Measurements from ENCODE around the gene TARBP2.
A peak's percentile ranks its signal among the peaks of the same experiment; 100 is the strongest.

Gene TARBP2

DNA sequence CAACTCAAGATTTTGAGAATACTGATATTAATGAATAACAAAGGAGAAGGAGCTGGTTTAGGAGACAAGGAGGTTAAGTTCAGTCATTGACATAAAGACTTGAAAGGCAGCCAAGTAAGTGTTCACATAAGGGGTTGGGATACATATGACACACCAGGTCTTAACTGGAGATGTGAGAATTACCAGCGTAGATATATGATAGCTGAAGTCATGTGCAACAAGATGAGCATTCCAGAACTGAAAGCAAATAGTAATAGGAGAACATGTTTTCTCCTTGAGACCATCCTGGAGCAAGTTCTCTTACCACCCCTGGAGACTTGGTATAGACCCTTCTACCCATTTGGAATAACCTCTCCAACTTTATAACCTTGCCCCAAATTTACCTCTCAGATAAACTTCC, 49.5 kb downstream of the TARBP2 start:
- DNase-seq = no peak

DNA sequence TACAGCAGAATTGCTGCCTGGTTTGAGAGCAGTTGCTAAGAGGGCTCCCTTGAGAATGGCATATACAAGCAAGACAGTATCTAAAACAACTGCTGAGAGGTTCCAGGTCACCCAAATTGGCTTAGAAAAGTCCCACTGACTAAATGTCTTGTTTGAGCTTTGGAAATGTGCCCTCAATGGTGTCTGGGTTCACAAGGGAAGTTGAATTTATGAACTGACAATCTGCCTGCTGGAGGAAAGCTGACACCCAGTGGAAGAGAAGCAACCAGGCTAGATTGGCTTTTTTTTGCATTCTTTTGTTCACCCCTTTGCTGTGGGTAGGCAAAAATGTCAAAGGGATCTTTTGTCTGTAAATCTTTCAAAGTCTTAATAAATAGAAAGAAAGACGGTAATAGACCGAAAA, 50.8 kb downstream of the TARBP2 start:
- DNase-seq = peak in 2 of 56 donors; percentile 1 to 6

DNA sequence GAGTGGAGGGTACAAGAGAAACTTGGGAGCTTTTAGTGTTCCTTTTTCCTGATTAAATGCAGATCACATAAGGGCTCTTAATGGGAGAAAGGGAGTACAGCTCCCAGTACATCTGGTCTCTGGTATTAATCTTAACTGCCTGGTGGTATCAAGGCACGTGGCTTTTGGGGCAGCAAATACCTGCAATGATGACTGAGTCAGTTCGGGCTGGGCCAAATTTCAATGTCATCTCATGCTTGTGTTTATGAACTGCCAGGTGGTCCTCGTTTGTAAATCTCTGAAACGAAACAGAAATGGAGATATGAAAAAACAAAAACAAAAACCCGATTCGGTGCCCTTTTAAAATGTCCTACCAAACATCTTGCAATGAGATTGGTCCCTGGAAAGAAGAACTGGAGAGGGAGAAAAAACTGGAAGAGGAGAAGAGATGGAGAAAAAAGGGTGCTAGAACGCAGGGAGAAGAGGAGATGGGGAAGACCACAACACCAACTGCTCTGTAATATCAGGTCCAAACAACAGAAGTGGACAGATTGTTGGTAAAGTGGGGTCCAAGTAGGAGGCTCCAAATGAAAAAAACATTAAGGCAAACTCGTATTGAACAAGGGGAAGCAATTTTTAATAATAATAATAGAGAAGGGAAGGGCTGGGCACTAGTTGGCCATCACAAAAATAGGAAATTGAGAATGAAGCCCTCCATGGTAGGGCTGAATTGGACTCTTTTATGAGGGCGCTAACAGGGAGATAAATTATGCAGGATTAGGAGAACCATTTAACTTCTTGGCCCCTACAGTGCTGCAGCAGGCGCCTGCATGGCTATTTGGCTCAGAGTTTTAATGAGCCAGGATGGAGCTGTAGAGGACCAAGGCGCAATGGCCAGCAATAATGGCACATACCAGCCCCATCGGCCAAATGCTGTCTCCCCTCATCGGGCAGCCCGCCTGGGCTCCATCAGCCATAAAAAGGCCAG, 51.6 kb downstream of the TARBP2 start:
- DNase-seq = peak in 1 of 56 donors; percentile 7

Data from amygdala (tissue), 56 donors.